CD4-positive, CD25-positive, alpha-beta regulatory T cell (primary cell): ENCODE data around the gene LRRTM4. TPM values are rescaled to one million over a fixed set of nuclear protein-coding genes. Genes with fewer than 3 reads are reported as not detected.
"Not testable (repeated sequence)": the region's sequence is repeated elsewhere in the genome, so short reads cannot be mapped to it uniquely, and the experiment has no call there.

Experiments
- ATAC-seq, 2 donors: fragments of 150-1000 bp; cut with Tn5 transposase; one replicate each; pipeline ENCODE4 v1.10.0; 2021; ENCODE audit warnings: low read depth in 2 of 2, moderate number of reproducible peaks in 2 of 2, moderate library complexity in 1 of 2
- DNase-seq, 3 donors: peaks; one replicate each; pipeline versions ENCODE4 v3.0.0 to v3.0.0-alpha.2; 2012 to 2022; ENCODE audit warnings: mixed read lengths in 1 of 3
- H3K27ac ChIP-seq: one replicate; pipeline ENCODE4 v1.7.0; 2013; ENCODE audit warnings: mild to moderate bottlenecking, low read length; ENCODE audit not compliant: insufficient read depth, poor library complexity, severe bottlenecking
- H3K27me3 ChIP-seq: one replicate; pipeline ENCODE4 v1.7.0; 2013; ENCODE audit warnings: low read length; ENCODE audit not compliant: control insufficient read depth, insufficient read depth
- H3K36me3 ChIP-seq: one replicate; pipeline ENCODE4 v1.7.0; 2013; ENCODE audit warnings: mild to moderate bottlenecking, low read length, moderate library complexity; ENCODE audit not compliant: control insufficient read depth, insufficient read depth
- H3K4me1 ChIP-seq: 2 replicates; pipeline ENCODE4 v1.7.0; 2013; ENCODE audit warnings: mild to moderate bottlenecking, low read length; ENCODE audit not compliant: insufficient read depth, control insufficient read depth, poor library complexity, severe bottlenecking
- H3K4me3 ChIP-seq: one replicate; pipeline ENCODE4 v1.7.0; 2013; ENCODE audit warnings: low read depth, mild to moderate bottlenecking, low read length, moderate library complexity
- H3K9me3 ChIP-seq, 2 experiments: 1 replicate in 1 of 2; 2 replicates in 1 of 2; pipeline ENCODE4 v1.7.0; 2013; ENCODE audit warnings: low read length in 2 of 2, mild to moderate bottlenecking in 1 of 2, moderate library complexity in 1 of 2; ENCODE audit not compliant: control insufficient read depth in 2 of 2
- H3K27ac Mint-ChIP-seq, 3 donors: one replicate each; pipeline ENCODE4 v1.8.0; 2020 to 2022; ENCODE audit warnings: mild to moderate bottlenecking in 3 of 3, mixed read lengths in 3 of 3, moderate library complexity in 2 of 3
- H3K27me3 Mint-ChIP-seq: one replicate; pipeline ENCODE4 v1.8.0; 2022; ENCODE audit warnings: mild to moderate bottlenecking, mixed read lengths
- H3K36me3 Mint-ChIP-seq: one replicate; pipeline ENCODE4 v1.8.0; 2020; ENCODE audit warnings: mixed read lengths
- H3K4me1 Mint-ChIP-seq, 4 donors: one replicate each; pipeline ENCODE4 v1.8.0; 2020 to 2022; ENCODE audit warnings: mixed read lengths in 4 of 4, mild to moderate bottlenecking in 1 of 4
- H3K4me3 Mint-ChIP-seq, 4 donors: one replicate each; pipeline ENCODE4 v1.8.0; 2020 to 2022; ENCODE audit warnings: mild to moderate bottlenecking in 4 of 4, mixed read lengths in 4 of 4, moderate library complexity in 3 of 4
- H3K9me3 Mint-ChIP-seq, 7 donors: one replicate each; pipeline ENCODE4 v1.8.0; 2020 to 2022; ENCODE audit warnings: mixed read lengths in 7 of 7, mild to moderate bottlenecking in 3 of 7, moderate library complexity in 2 of 7
- polyA plus RNA-seq, 4 donors: library from polyadenylated mRNA; unstranded; fragments of 300-500 nt; fragmentation: Illumina TruSeq; gene quantifications; one replicate each; pipeline ENCODE4 v1.2.3, GENCODE V29; 2021
- total RNA-seq: library from RNA; stranded (reverse); gene quantifications from one replicate; pipeline ENCODE4 v1.2.3, GENCODE V29; 2022

Gene LRRTM4
- total and polyA plus RNA-seq, 5 donors from 2014 or later, result not detected

DNA sequence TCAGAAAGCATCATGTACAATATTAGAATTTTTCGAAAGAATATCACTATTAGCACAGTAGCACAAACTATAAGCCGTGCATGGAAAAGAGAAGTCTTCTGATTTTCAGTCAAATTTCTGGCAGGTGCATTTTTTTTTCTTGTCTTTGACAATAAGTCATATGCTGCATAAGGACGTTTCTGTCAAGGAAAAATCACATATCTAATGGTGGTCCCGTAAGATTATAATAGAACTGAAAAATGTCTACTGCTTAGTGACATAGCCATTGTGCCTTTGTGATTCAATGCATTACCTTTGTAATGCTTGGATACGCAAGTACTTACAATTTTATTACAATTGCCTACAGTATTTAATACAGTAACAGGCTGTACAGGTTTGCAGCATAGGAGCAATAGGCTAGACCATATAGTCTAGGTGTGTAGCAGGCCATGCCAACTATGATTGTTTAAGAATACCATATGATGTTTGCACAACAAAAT, 329.3 kb downstream of the LRRTM4 start:
- no peak overlapping the region for H3K4me3 Mint-ChIP-seq

DNA sequence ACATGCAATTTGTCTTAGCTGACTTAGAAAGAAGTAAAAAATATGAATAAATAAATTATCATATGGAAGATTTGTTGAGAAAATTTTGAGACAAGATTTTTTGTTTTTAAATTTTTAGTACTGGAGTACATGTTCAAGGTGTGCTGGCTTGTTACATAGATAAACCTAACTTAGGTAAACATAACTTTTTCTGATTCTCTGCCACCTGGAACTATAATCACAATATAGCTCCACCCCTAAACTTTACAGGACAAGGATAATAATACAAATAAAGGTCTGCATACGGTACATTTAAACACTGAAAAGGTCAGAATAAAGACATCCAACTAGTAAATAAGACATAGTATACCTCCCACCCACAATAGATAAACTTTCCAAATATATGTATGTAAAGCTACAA, 330.5 kb downstream of the LRRTM4 start:
- no peaks in the 10 kb centered on the region for H3K27me3 Mint-ChIP-seq
- no peaks in the 10 kb centered on the region for H3K4me1 ChIP-seq
- no peaks in the 10 kb centered on the region for H3K4me1 Mint-ChIP-seq

More for the DNA sequence above, 329.3 kb downstream of the LRRTM4 start:
- H3K9me3 Mint-ChIP-seq, result peaks cover 0 to 26% (median 3%) of the 10 kb centered on the region in 7 donors
- H3K4me1 Mint-ChIP-seq, result no peaks in the 10 kb centered on the region
- no peaks in the 10 kb centered on the region for H3K9me3 ChIP-seq
- ATAC-seq (no peak), DNase-seq (no peak)
- no peaks in the 10 kb centered on the region for H3K36me3 ChIP-seq
- no peaks in the 10 kb centered on the region for H3K36me3 Mint-ChIP-seq
- no peaks in the 10 kb centered on the region for H3K4me1 ChIP-seq
- no peaks in the 10 kb centered on the region for H3K27me3 ChIP-seq
- H3K27ac Mint-ChIP-seq, result no peak overlapping the region
- no peaks in the 10 kb centered on the region for H3K27me3 Mint-ChIP-seq
- no peak overlapping the region for H3K4me3 ChIP-seq
- H3K27ac ChIP-seq, result no peak overlapping the region

DNA sequence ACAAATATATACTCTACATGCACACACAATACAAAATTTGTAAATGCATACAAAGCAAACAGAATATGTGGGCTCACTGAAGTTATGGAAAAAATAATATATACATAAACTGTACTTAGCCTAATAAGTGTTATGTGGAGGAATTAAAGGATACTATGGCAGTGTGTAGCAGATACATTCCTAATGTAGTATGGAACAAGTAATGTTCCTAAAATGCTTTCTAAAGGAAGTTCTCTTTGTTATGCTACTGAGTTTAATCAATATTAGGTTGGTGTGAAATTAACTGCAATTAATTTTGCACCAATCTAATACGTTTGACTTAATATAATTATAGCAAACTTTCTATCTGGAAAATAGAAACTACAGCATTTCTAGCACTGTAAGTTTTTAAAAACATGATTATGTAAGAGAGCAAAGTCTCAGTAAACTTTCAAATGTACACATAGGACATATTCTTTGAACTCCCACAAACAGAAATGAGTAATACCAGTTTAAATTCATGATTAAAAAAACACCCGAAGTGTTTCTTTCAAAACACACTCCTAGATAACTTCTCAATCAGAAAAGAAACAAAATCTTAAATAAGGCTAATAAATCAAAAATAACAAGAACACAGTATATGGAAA, 331.3 kb downstream of the LRRTM4 start:
- DNase-seq, result no peak
- no peaks in the 10 kb centered on the region for H3K36me3 Mint-ChIP-seq
- Histone ChIP-seq H3K4me1 (no peaks in the 10 kb centered on the region), H3K9me3 (no peaks in the 10 kb centered on the region), H3K4me3 (no peak overlapping the region), H3K27ac (no peak overlapping the region), H3K27me3 (no peaks in the 10 kb centered on the region), H3K36me3 (no peaks in the 10 kb centered on the region)
- peaks cover 0 to 23% (median 6%) of the 10 kb centered on the region in 7 donors for H3K9me3 Mint-ChIP-seq
- ATAC-seq, result no peak
- H3K27ac Mint-ChIP-seq, result no peak overlapping the region
- H3K4me3 Mint-ChIP-seq, result no peak overlapping the region
- H3K27me3 Mint-ChIP-seq, result no peaks in the 10 kb centered on the region
- H3K4me1 Mint-ChIP-seq, result no peaks in the 10 kb centered on the region

More for the DNA sequence above, 330.5 kb downstream of the LRRTM4 start:
- H3K36me3 Mint-ChIP-seq, result no peaks in the 10 kb centered on the region
- H3K9me3 Mint-ChIP-seq, result peaks cover 0 to 26% (median 3%) of the 10 kb centered on the region in 7 donors
- no peak overlapping the region for H3K27ac ChIP-seq
- no peaks in the 10 kb centered on the region for H3K36me3 ChIP-seq
- H3K27ac Mint-ChIP-seq, result no peak overlapping the region
- H3K9me3 ChIP-seq, result no peaks in the 10 kb centered on the region
- no peak for DNase-seq
- H3K27me3 ChIP-seq, result no peaks in the 10 kb centered on the region
- no peak overlapping the region for H3K4me3 Mint-ChIP-seq
- no peak overlapping the region for H3K4me3 ChIP-seq
- ATAC-seq, result no peak

DNA sequence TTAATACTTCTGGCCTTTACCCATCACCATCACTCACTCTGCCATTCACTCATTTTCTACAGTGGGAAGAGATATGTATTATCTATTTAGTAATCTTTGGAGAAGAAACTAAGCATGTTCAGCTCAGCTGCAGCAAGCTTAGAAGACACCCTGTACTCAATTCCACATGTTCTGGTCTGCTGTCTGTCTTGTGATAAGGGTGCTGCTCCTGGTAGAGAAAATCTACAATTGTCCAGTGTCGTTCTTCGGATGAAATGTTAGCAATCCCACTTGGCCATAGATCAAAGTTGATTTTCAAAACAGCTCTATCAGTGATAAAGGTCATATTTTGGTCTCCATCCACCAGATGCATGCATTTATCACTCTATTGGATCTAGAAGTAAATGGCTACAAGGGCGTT, 337.1 kb downstream of the LRRTM4 start:
- Histone ChIP-seq H3K36me3 (no peaks in the 10 kb centered on the region), H3K4me1 (no peaks in the 10 kb centered on the region), H3K27me3 (no peaks in the 10 kb centered on the region), H3K9me3 (no peaks in the 10 kb centered on the region), H3K27ac (no peak overlapping the region), H3K4me3 (no peak overlapping the region)
- H3K27me3 Mint-ChIP-seq, result no peaks in the 10 kb centered on the region
- no peak for ATAC-seq
- H3K4me3 Mint-ChIP-seq, result no peak overlapping the region
- H3K27ac Mint-ChIP-seq, result no peak overlapping the region
- H3K36me3 Mint-ChIP-seq, result no peaks in the 10 kb centered on the region
- peaks cover 0 to 39% (median 13%) of the 10 kb centered on the region in 7 donors for H3K9me3 Mint-ChIP-seq
- no peaks in the 10 kb centered on the region for H3K4me1 Mint-ChIP-seq
- DNase-seq, result no peak

DNA sequence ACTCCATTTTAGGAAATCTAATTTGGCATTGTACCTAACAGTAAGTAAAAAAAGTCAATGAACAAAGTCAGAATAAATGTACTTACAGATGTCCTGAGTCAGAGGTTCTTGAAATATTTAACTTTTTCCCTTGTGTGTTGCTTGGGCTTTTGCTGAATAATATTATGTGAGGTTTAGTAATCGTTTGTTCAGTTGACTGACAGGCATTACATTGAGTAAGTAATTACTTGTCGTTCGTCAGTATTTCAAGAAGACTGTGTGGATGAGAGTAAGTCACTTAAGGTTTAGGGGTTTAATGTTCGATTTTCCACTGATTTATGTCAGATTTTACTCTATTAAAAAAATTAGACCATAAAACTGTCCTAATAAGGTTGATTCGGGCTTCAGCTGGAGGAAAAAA, 342.9 kb downstream of the LRRTM4 start:
- no peaks in the 10 kb centered on the region for H3K36me3 Mint-ChIP-seq
- peaks cover 0 to 36% (median 9%) of the 10 kb centered on the region in 7 donors for H3K9me3 Mint-ChIP-seq
- no peaks in the 10 kb centered on the region for H3K27me3 Mint-ChIP-seq
- H3K27me3 ChIP-seq, result no peaks in the 10 kb centered on the region
- no peaks in the 10 kb centered on the region for H3K4me1 Mint-ChIP-seq
- no peak overlapping the region for H3K27ac Mint-ChIP-seq
- no peak overlapping the region for H3K4me3 ChIP-seq
- H3K27ac ChIP-seq, result no peak overlapping the region
- no peak for DNase-seq
- peaks cover 2 to 15% of the 10 kb centered on the region in 2 experiments for H3K9me3 ChIP-seq
- no peaks in the 10 kb centered on the region for H3K36me3 ChIP-seq
- no peak for ATAC-seq
- no peak overlapping the region for H3K4me3 Mint-ChIP-seq
- no peaks in the 10 kb centered on the region for H3K4me1 ChIP-seq

DNA sequence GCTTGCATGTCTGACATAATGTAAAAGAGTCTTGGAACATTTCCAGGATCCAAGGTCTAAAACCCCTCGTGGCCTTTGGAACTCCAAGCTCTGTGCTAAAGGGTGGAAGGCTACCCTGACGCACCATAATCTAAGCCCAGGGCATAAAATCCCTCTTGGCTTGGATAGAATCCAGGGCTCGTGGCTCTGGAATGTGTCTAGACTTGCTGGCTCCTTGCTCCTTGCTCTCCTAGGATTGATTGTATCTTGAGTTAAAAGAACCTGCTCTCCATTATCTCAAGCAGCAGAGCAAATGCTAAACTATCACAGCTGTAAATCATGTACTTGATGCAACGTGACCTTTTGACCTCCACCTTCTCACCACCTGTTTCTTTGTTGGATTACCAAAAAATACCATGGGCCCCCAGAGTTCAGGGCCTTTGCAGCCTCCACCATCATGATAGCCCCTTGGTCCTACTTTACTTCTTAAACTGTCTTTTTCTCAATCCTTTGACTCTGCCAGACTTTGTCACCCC, 346.9 kb downstream of the LRRTM4 start:
- not testable (repeated sequence) for H3K4me3 ChIP-seq, H3K27me3 ChIP-seq, H3K4me1 ChIP-seq, H3K27me3 Mint-ChIP-seq, H3K4me1 Mint-ChIP-seq, H3K4me3 Mint-ChIP-seq, ATAC-seq, H3K27ac ChIP-seq, DNase-seq, H3K36me3 ChIP-seq, H3K36me3 Mint-ChIP-seq
- Mint-ChIP-seq H3K9me3 (peaks cover 0 to 23% (median 11%) of the 10 kb centered on the region in 7 donors), H3K27ac (peak overlapping the region in 1 of 3 donors; percentile 20)
- H3K9me3 ChIP-seq, result peaks cover 2 to 15% of the 10 kb centered on the region in 2 experiments

DNA sequence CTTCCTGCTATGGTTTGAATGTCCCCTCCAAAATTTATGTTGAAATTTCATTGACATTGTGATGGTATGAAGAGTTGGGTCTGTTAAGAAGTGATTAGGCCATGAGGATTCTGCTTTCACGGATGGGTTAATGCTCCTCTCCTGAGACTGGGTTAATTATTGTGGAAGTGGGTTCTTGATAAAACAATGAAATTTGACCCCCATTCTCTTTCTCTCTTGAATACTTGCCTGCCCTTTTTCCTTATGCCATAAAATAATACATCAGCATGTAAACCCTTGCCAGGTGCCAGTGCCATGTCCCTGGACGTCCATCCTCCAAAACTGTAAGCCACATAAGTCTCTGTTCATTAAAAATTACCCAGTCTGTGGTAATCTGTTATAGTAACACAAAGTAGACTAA, 352.8 kb downstream of the LRRTM4 start:
- Histone ChIP-seq H3K27me3 (no peaks in the 10 kb centered on the region), H3K36me3 (no peaks in the 10 kb centered on the region), H3K27ac (no peak overlapping the region), H3K4me1 (no peaks in the 10 kb centered on the region), H3K4me3 (no peak overlapping the region), H3K9me3 (no peaks in the 10 kb centered on the region)
- Mint-ChIP-seq H3K4me3 (peak overlapping the region in 1 of 4 donors; percentile 7), H3K9me3 (peaks cover 1 to 30% (median 9%) of the 10 kb centered on the region in 7 donors), H3K4me1 (no peaks in the 10 kb centered on the region), H3K36me3 (no peaks in the 10 kb centered on the region), H3K27me3 (no peaks in the 10 kb centered on the region), H3K27ac (no peak overlapping the region)
- DNase-seq (no peak), ATAC-seq (no peak)

DNA sequence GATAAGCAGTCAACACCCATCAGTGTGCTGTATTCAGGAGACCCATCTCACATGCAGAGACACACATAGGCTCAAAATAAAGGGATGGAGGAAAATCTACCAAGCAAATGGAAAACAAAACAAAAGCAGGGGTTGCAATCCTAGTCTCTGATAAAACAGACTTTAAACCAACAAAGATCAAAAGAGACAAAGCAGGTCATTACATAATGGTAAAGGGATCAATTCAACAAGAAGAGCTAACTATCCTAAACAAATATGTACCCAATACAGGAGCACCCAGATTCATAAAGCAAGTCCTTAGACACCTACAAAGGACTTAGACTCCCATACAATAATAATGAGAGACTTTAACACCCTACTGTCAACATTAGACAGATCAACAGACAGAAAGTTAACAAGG, 358.2 kb downstream of the LRRTM4 start:
- not testable (repeated sequence) for DNase-seq, H3K4me3 ChIP-seq, H3K27ac ChIP-seq, H3K36me3 ChIP-seq, ATAC-seq, H3K4me1 Mint-ChIP-seq, H3K36me3 Mint-ChIP-seq, H3K27me3 Mint-ChIP-seq, H3K9me3 ChIP-seq, H3K4me1 ChIP-seq, H3K27ac Mint-ChIP-seq, H3K27me3 ChIP-seq, H3K4me3 Mint-ChIP-seq
- peaks cover 2 to 53% (median 10%) of the 10 kb centered on the region in 7 donors for H3K9me3 Mint-ChIP-seq
